Kidney (tissue), 14 donors: ENCODE measurements around the gene KRT75. TPM values are rescaled to one million over a fixed set of nuclear protein-coding genes. Genes with fewer than 3 reads are reported as not detected.

ENCODE experiments used
- DNase-seq, 5 donors: peaks; one replicate each; pipeline ENCODE4 v3.0.0-alpha.2; 2013 to 2020
- FAIRE-seq: peaks from 2 replicates; lab custom pipeline; 2012; peaks lifted over from hg19 to GRCh38; lab: Jason Lieb, UNC
- H3K27ac ChIP-seq, 2 donors: one replicate each; pipeline ENCODE4 v1.7.0; 2013; ENCODE audit warnings: low read depth in 2 of 2, low read length in 2 of 2, inconsistent platforms in 1 of 2
- H3K27me3 ChIP-seq: one replicate; pipeline ENCODE4 v1.7.1; 2013; ENCODE audit warnings: low read length, inconsistent platforms; ENCODE audit not compliant: control insufficient read depth, insufficient read depth
- H3K36me3 ChIP-seq, 3 donors: one replicate each; pipeline versions ENCODE4 v1.7.0 to v1.7.1; 2013; ENCODE audit warnings: low read length in 3 of 3, control low read depth in 1 of 3, inconsistent platforms in 1 of 3; ENCODE audit not compliant: insufficient read depth in 3 of 3, control insufficient read depth in 2 of 3
- H3K4me1 ChIP-seq, 3 donors: one replicate each; pipeline versions ENCODE4 v1.7.0 to v1.7.1; 2013; ENCODE audit warnings: low read length in 3 of 3, inconsistent platforms in 1 of 3, low read depth in 1 of 3; ENCODE audit not compliant: control insufficient read depth in 2 of 3, insufficient read depth in 2 of 3
- H3K4me3 ChIP-seq, 3 donors: one replicate each; pipeline versions ENCODE4 v1.7.0 to v1.8.1; 2013; ENCODE audit warnings: low read length in 3 of 3, control low read depth in 1 of 3, inconsistent platforms in 1 of 3
- H3K9ac ChIP-seq, 3 donors: one replicate each; pipeline versions ENCODE4 v1.7.0 to v1.7.1; 2013; ENCODE audit warnings: low read length in 3 of 3, control low read depth in 1 of 3, inconsistent platforms in 1 of 3
- H3K9me3 ChIP-seq, 3 donors: one replicate each; pipeline versions ENCODE4 v1.7.0 to v1.7.1; 2013; ENCODE audit warnings: low read length in 3 of 3, control low read depth in 1 of 3, inconsistent platforms in 1 of 3; ENCODE audit not compliant: control insufficient read depth in 2 of 3, insufficient read depth in 1 of 3
- intact Hi-C: fragments of 100-400 bp; cut with DNase I; formaldehyde crosslinking; loops from one replicate; pipeline ENCODE4 v1.11.1; 2022
- polyA plus RNA-seq: library from polyadenylated mRNA; stranded (reverse); fragments of 350-450 nt; fragmentation: Illumina TruSeq; extraction: RNeasy Lipid Tissue Mini Kit (QIAGEN cat#74804); gene quantifications from one replicate; pipeline ENCODE4 v1.2.3, GENCODE V29; 2014; ENCODE audit warnings: low read depth, low replicate concordance; ENCODE audit not compliant: insufficient read depth
- total RNA-seq: library from RNA; stranded (reverse); fragmentation: NEBNext Ultra II Directional; extraction: Animal tissue kit (Norgen Biotek cat#: 25700); gene quantifications from one replicate; pipeline ENCODE4 v1.2.1, GENCODE V29; 2021
- TF ChIP-seq, protein P1 (sequence below): IDR thresholded peaks from 3 replicates; pipeline ENCODE4 v1.5.1; 2012; ENCODE audit warnings: mild to moderate bottlenecking, moderate library complexity, borderline replicate concordance; ENCODE audit not compliant: insufficient read depth; ENCODE audit errors: extremely low read depth
- donor health status: control.
- donor health status: control.
- donor health status: control.
- donor health status: control.
- donor health status: control.
- donor health status: DM: yes; HTN: yes; CAD: no.
- donor health status: Normal renal cell carcinoma (clear cell type).

The KRT75 gene
- total and polyA plus RNA-seq, 2 donors from 2014 or later, result not detected

DNA sequence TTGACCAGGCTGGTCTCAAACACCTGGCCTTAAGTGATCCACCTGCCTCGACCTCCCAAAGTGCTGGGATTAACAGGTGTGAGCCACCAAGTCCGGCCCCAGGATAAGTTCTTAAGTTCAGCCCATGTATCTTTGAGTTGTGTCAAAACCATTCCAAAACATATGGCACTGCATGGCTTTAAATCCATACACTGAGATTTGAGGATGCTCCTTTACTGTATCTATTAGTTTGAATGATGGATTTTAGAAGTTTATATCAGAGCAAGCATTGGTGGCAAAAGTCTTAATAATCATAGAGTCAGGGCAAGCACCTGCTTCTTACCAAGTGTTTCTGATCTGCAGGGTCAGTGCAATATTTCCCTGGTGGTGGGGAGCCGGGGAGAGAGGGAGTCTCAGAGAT, 11.7 kb upstream of the KRT75 start:
- Histone ChIP-seq H3K27me3 (no peaks in the 10 kb centered on the region), H3K9me3 (no peaks in the 10 kb centered on the region), H3K9ac (no peak overlapping the region), H3K36me3 (no peaks in the 10 kb centered on the region), H3K27ac (no peak overlapping the region), H3K4me3 (no peak overlapping the region), H3K4me1 (no peaks in the 10 kb centered on the region)
- TF ChIP-seq, protein P1, sequence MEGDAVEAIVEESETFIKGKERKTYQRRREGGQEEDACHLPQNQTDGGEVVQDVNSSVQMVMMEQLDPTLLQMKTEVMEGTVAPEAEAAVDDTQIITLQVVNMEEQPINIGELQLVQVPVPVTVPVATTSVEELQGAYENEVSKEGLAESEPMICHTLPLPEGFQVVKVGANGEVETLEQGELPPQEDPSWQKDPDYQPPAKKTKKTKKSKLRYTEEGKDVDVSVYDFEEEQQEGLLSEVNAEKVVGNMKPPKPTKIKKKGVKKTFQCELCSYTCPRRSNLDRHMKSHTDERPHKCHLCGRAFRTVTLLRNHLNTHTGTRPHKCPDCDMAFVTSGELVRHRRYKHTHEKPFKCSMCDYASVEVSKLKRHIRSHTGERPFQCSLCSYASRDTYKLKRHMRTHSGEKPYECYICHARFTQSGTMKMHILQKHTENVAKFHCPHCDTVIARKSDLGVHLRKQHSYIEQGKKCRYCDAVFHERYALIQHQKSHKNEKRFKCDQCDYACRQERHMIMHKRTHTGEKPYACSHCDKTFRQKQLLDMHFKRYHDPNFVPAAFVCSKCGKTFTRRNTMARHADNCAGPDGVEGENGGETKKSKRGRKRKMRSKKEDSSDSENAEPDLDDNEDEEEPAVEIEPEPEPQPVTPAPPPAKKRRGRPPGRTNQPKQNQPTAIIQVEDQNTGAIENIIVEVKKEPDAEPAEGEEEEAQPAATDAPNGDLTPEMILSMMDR, result no peak
- FAIRE-seq (no peak), DNase-seq (no peak)
- intact Hi-C loops, result no loop called here

DNA sequence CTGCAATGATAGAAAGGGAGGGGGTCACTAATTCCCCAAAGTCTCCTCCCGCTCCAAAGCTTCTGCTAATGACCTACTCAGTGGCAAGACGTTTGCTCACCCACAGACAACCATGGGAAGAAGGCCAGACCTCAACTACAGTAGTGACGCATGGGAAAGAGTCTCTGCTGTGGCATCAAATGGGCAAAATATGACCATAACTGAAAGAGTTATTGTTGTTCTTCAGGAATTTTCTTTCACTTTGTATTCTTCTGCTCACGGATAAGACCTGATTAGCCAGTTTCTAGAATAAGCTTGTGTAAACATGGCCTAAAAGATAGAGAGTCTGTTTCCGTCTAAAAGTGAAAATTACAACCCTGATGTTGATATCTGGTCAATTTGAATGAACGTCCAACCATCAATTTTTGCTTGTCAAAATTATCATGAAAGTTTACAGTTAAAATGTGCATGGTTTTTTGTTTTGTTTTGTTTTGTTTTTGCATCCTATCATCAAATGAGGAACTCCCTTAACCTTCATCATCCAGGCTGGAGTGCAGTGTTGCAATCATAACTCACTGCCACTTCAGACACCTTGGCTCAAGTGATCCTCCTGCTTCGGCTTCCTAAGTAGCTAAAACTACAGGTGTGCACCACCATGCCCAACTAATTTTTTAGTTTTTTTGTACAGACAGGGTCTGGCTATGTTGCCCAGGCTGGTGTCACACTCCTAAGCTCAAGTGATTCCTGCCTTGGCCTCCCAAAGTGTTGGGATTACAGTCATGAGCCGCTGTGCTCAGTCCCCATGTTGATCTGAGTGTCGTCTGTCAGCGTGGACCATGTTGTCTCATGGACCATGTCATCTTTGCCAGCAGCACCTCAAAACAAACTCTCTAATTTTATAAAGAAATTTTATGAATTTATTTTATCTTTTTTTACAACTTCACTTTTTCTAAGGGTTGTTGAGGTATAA, 10.8 kb upstream of the KRT75 start:
- TF ChIP-seq, protein P1, result no peak
- Histone ChIP-seq H3K9ac (no peak overlapping the region), H3K4me1 (no peaks in the 10 kb centered on the region), H3K9me3 (no peaks in the 10 kb centered on the region), H3K4me3 (no peak overlapping the region), H3K36me3 (no peaks in the 10 kb centered on the region), H3K27me3 (no peaks in the 10 kb centered on the region), H3K27ac (no peak overlapping the region)
- no peak for DNase-seq
- no peak for FAIRE-seq
- intact Hi-C loops, result no loop called here

DNA sequence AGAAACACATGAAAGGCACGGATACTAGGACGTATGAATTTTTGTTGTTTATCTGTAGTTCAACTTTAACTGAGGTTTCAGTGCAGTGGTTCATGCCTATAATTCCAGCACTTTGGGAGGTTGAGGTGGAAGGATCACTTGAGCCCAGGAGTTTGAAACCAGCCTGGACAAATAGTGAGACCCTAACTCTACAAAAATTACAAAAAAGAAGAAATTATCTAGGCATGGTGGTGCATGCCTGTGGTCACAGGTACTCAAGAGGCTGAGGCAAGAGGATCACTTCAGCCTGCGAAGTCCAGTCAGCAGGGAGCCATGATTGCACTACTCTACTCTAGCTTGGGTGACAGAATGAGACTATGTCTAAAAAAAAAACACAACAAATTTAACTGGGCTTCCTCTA, 9.8 kb upstream of the KRT75 start:
- Histone ChIP-seq H3K9ac (no peak overlapping the region), H3K4me1 (no peaks in the 10 kb centered on the region), H3K27ac (no peak overlapping the region), H3K36me3 (no peaks in the 10 kb centered on the region), H3K27me3 (no peaks in the 10 kb centered on the region), H3K4me3 (no peak overlapping the region), H3K9me3 (no peaks in the 10 kb centered on the region)
- FAIRE-seq (no peak), DNase-seq (no peak)
- intact Hi-C loops, result no loop called here
- TF ChIP-seq, protein P1, result no peak
